Skeletal muscle tissue (tissue), 4 donors: Measurements from ENCODE around the gene PPAN. TPM values are rescaled to one million over a fixed set of nuclear protein-coding genes. Genes with fewer than 3 reads are reported as not detected.

Source experiments
- H3K27ac ChIP-seq: one replicate; pipeline ENCODE4 v1.7.0; 2013; ENCODE audit warnings: mild to moderate bottlenecking, low read depth, low read length, inconsistent platforms
- H3K27me3 ChIP-seq, 3 donors: one replicate each; pipeline ENCODE4 v1.7.0; 2013; ENCODE audit warnings: low read length in 3 of 3; ENCODE audit not compliant: control insufficient read depth in 3 of 3, insufficient read depth in 3 of 3
- H3K36me3 ChIP-seq, 3 donors: one replicate each; pipeline ENCODE4 v1.7.0; 2013; ENCODE audit warnings: low read length in 3 of 3; ENCODE audit not compliant: control insufficient read depth in 3 of 3, insufficient read depth in 3 of 3
- H3K4me1 ChIP-seq, 3 donors: one replicate each; pipeline ENCODE4 v1.7.0; 2013; ENCODE audit warnings: low read length in 3 of 3, mild to moderate bottlenecking in 3 of 3; ENCODE audit not compliant: control insufficient read depth in 3 of 3, insufficient read depth in 3 of 3
- H3K4me3 ChIP-seq, 3 donors: one replicate each; pipeline ENCODE4 v1.7.0; 2013; ENCODE audit warnings: low read length in 3 of 3
- H3K9ac ChIP-seq, 3 donors: one replicate each; pipeline ENCODE4 v1.7.0; 2013; ENCODE audit warnings: low read length in 3 of 3, mild to moderate bottlenecking in 3 of 3, moderate library complexity in 2 of 3, low read depth in 1 of 3
- H3K9me3 ChIP-seq, 3 donors: one replicate each; pipeline ENCODE4 v1.7.0; 2013; ENCODE audit warnings: low read length in 3 of 3; ENCODE audit not compliant: control insufficient read depth in 3 of 3
- total RNA-seq: library from RNA; depleted of rRNA; stranded (reverse); fragments of >200 nt; gene quantifications from one replicate; pipeline ENCODE4 v1.2.3, GENCODE V29; 2014
- donor health status: Osteomylitis.

PPAN gene
- total RNA-seq, 1 donor from 2014 or later, result 14.6 TPM

GRCh38 chr19:10083911-10084310 lies 22.3 kb upstream of the PPAN start:
- no peaks in the 10 kb centered on the region for H3K36me3 ChIP-seq
- no peaks in the 10 kb centered on the region for H3K9me3 ChIP-seq
- no peak overlapping the region for H3K4me3 ChIP-seq
- H3K27me3 ChIP-seq, result peaks cover 0 to 19% (median 6%) of the 10 kb centered on the region in 3 donors
- no peak overlapping the region for H3K27ac ChIP-seq
- peaks cover 5 to 7% (median 5%) of the 10 kb centered on the region in 3 donors for H3K4me1 ChIP-seq
- H3K9ac ChIP-seq, result no peak overlapping the region

GRCh38 chr19:10084803-10085202 lies 21.4 kb upstream of the PPAN start:
- no peak overlapping the region for H3K27ac ChIP-seq
- peaks cover 0 to 9% (median 4%) of the 10 kb centered on the region in 3 donors for H3K36me3 ChIP-seq
- H3K27me3 ChIP-seq, result peaks cover 0 to 19% (median 6%) of the 10 kb centered on the region in 3 donors
- no peak overlapping the region for H3K9ac ChIP-seq
- no peak overlapping the region for H3K4me3 ChIP-seq
- peaks cover 5 to 7% (median 5%) of the 10 kb centered on the region in 3 donors for H3K4me1 ChIP-seq
- H3K9me3 ChIP-seq, result peaks cover 0 to under 1% (median 0%) of the 10 kb centered on the region in 3 donors

- peak within 1 kb of the TSS; percentile 75 to 81 (median 76) for H3K4me3 ChIP-seq
- peaks cover 5 to 7% (median 5%) of the 10 kb centered on the region in 3 donors for H3K4me1 ChIP-seq
- H3K27me3 ChIP-seq, result peaks cover 0 to 19% (median 6%) of the 10 kb centered on the region in 3 donors
- peaks cover 0 to 9% (median 4%) of the 10 kb centered on the region in 3 donors for H3K36me3 ChIP-seq
- peaks cover 0 to 4% (median 0%) of the 10 kb centered on the region in 3 donors for H3K9me3 ChIP-seq
- H3K9ac ChIP-seq, result peak within 1 kb of the TSS; percentile 78 to 83 (median 80)
- H3K27ac ChIP-seq, result peak within 1 kb of the TSS; percentile 75
Observed at GRCh38 chr19:10085641-10086590, 20.2 kb upstream of the PPAN start, which contains the start of gene SHFL. SHFL (plus strand) TSS chr19:10086317; CDS start chr19:10086428, 111 bp downstream.

- Histone ChIP-seq H3K27ac (peak overlapping the region; percentile 75), H3K27me3 (peaks cover 0 to 19% (median 6%) of the 10 kb centered on the region in 3 donors), H3K9me3 (peaks cover 0 to 6% (median 0%) of the 10 kb centered on the region in 3 donors), H3K36me3 (peaks cover 0 to 9% (median 4%) of the 10 kb centered on the region in 3 donors), H3K4me1 (peaks cover 5 to 7% (median 5%) of the 10 kb centered on the region in 3 donors), H3K9ac (peak overlapping the region; percentile 78 to 83 (median 80)), H3K4me3 (peak overlapping the region; percentile 75 to 81 (median 76))
Observed at GRCh38 chr19:10086591-10087192, 19.5 kb upstream of the PPAN start.

- peak overlapping the region in 1 of 3 donors; percentile 56 for H3K4me3 ChIP-seq
- peaks cover 5 to 7% (median 5%) of the 10 kb centered on the region in 3 donors for H3K4me1 ChIP-seq
- H3K27me3 ChIP-seq, result peaks cover 0 to 19% (median 6%) of the 10 kb centered on the region in 3 donors
- peak overlapping the region; percentile 75 for H3K27ac ChIP-seq
- H3K9ac ChIP-seq, result peak overlapping the region in 1 of 3 donors; percentile 83
- H3K36me3 ChIP-seq, result peaks cover 0 to 9% (median 5%) of the 10 kb centered on the region in 3 donors
- H3K9me3 ChIP-seq, result peaks cover 0 to 6% (median 0%) of the 10 kb centered on the region in 3 donors
Observed at GRCh38 chr19:10087296-10088061, 18.7 kb upstream of the PPAN start.

- Histone ChIP-seq H3K4me3 (no peak overlapping the region), H3K27me3 (peaks cover 0 to 15% (median 6%) of the 10 kb centered on the region in 3 donors), H3K9me3 (peaks cover 0 to 6% (median 0%) of the 10 kb centered on the region in 3 donors), H3K4me1 (peaks cover 5 to 7% (median 5%) of the 10 kb centered on the region in 3 donors), H3K36me3 (peaks cover 0 to 9% (median 6%) of the 10 kb centered on the region in 3 donors), H3K9ac (no peak overlapping the region), H3K27ac (no peak overlapping the region)
Observed at GRCh38 chr19:10088949-10089554, 17.1 kb upstream of the PPAN start.

- Histone ChIP-seq H3K4me3 (no peak overlapping the region), H3K27ac (no peak overlapping the region), H3K4me1 (peaks cover 5 to 7% (median 5%) of the 10 kb centered on the region in 3 donors), H3K27me3 (peaks cover 0 to 14% (median 12%) of the 10 kb centered on the region in 3 donors), H3K9ac (no peak overlapping the region), H3K9me3 (peaks cover 0 to 6% (median 0%) of the 10 kb centered on the region in 3 donors), H3K36me3 (peaks cover 0 to 9% (median 6%) of the 10 kb centered on the region in 3 donors)
Observed at GRCh38 chr19:10089801-10090375, 16.3 kb upstream of the PPAN start.

- peaks cover 0 to 9% (median 6%) of the 10 kb centered on the region in 3 donors for H3K36me3 ChIP-seq
- no peak overlapping the region for H3K4me3 ChIP-seq
- peaks cover 1 to 6% (median 5%) of the 10 kb centered on the region in 3 donors for H3K4me1 ChIP-seq
- peaks cover 0 to 8% (median 5%) of the 10 kb centered on the region in 3 donors for H3K27me3 ChIP-seq
- no peak overlapping the region for H3K27ac ChIP-seq
- H3K9ac ChIP-seq, result no peak overlapping the region
- H3K9me3 ChIP-seq, result peaks cover 0 to 6% (median 0%) of the 10 kb centered on the region in 3 donors
Observed at GRCh38 chr19:10091370-10091687, 14.8 kb upstream of the PPAN start.
